Hematopoietic multipotent progenitor cell treated with erythropoietin and hydrocortisone succinate and interleukin-3 and kit ligand, for 6 days (in vitro differentiated cells): ENCODE results near the gene NUTM1.

Source experiments
- DNase-seq: peaks from one replicate; pipeline ENCODE4 v3.0.0-alpha.2; 2015

NUTM1 gene, protein sequence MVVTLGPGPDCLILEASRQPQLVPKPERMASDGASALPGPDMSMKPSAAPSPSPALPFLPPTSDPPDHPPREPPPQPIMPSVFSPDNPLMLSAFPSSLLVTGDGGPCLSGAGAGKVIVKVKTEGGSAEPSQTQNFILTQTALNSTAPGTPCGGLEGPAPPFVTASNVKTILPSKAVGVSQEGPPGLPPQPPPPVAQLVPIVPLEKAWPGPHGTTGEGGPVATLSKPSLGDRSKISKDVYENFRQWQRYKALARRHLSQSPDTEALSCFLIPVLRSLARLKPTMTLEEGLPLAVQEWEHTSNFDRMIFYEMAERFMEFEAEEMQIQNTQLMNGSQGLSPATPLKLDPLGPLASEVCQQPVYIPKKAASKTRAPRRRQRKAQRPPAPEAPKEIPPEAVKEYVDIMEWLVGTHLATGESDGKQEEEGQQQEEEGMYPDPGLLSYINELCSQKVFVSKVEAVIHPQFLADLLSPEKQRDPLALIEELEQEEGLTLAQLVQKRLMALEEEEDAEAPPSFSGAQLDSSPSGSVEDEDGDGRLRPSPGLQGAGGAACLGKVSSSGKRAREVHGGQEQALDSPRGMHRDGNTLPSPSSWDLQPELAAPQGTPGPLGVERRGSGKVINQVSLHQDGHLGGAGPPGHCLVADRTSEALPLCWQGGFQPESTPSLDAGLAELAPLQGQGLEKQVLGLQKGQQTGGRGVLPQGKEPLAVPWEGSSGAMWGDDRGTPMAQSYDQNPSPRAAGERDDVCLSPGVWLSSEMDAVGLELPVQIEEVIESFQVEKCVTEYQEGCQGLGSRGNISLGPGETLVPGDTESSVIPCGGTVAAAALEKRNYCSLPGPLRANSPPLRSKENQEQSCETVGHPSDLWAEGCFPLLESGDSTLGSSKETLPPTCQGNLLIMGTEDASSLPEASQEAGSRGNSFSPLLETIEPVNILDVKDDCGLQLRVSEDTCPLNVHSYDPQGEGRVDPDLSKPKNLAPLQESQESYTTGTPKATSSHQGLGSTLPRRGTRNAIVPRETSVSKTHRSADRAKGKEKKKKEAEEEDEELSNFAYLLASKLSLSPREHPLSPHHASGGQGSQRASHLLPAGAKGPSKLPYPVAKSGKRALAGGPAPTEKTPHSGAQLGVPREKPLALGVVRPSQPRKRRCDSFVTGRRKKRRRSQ

DNA sequence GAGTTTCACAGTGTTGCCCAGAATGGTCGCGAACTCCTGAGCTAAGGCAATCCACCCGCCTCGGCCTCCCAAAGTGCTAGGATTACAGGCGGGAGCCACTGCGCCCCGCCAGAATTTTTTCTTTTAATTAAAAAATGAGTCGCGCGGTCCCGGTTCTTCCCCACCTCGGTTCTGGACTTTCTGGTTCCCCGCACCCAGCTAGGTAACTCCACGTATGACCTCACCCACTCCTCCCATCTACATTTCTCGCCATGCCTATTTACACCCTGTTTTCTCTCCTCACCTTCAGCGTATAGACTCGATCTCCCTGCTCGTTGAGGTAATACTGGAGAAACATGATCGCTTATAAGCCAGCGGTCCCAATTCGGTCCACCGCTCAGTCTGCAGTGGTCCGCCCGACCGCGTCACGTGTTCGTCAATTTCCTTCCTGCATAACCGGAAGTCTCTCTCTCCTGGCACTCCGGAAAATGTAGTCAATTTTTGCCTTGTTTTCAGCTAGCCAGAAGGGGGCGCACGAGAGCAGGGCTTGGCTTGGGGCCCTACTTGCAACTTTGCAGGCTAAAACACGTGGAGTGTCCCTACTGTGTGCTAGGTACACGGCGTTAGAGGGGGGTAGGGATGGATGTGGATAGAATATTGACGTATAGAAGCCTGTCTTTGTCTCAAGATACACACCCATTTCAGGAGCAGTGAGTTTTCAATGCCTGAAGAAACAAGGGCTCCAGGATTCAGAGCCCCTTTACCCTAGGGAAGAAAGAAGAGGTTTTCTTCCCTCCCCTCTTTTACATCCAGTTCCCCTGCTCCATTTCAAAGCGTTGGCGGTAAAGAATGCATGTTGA is at the start of gene NUTM1, which contains the start of gene NOP10:
Gene NUTM1, plus strand, starts transcription at position 579 of the 839 bp plus-strand sequence. CDS start 382 bp downstream, outside the sequence.
Gene NOP10, minus strand, starts transcription at position 400 of the 839 bp plus-strand sequence. Its CDS starts 63 bp downstream, at position 337.
- DNase-seq: peak; percentile 97

DNA sequence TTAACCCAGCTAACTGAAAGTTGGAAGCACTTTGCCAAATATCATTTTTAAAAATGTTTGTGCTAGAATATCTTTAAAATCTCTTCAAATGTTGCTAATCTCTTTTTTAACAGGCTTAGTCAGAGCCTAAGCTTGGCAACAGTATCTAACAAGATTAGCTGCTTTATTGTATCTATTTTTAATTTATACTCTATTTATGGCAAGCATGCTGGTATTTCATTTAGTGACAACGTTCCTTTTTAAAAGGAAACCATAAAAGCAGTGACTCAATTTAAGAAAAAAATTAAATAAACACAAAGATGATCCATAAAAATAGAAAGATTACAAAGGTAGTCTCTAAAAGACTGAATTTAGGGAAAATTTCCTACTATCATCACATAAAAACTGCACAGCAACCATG is 46.1 kb upstream of the NUTM1 start:
- no peak for DNase-seq

DNA sequence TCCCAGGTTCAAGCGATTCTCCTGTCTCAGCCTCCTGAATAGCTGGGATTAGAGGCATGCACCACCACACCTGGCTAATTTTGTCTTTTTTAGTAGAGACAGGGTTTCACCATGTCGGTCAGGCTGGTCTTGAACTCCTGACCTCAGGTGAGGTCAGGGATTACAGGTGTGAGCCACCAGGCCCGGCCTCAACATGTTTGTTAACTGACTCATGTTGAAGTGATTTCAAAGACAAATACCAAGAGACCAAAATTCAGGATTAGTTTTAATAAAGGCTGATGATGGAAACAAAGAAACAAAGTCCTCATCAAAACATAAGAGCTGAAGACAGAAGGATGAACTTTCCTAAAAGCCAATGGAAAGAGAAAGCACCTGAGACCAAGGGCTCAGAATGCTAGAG is 42.1 kb upstream of the NUTM1 start:
- no peak for DNase-seq

DNA sequence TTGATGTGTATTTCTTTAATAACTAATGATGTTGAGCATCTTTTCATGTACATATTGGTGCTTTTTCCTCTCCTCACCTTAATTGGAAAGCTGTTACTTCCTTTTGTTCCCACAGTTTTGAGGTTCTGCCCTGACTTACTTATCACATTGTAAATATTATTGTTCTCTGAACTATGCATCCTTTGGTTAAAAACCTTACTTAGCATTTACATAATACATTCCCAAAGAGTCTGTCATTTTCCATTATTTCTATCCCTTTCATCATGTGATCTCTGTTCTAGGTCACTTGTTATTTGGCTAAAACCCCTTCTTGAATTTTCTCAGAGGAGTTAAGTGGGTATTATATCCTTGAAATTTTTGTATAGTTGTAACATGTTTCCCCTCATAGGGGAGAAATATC is 38.5 kb upstream of the NUTM1 start:
- DNase-seq: no peak

DNA sequence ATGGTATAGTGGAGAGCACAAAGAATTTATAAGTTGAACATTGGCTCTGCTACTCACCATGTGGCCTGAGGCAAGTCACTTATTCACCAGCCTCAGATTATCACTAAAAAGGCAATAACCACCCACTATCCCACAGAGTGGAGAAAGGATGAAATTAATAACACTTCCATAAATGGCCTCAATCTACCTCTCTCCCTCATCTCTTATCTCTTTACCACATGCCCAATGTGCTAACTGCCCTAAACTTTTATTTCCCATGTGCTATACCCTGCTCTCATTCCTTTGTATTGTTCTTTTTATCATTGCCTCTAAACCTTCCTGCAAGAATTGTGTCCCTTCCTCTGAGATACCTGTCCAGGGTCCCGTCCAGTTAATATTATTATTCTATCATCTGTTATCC is 31.6 kb upstream of the NUTM1 start:
- DNase-seq: peak; percentile 82

DNA sequence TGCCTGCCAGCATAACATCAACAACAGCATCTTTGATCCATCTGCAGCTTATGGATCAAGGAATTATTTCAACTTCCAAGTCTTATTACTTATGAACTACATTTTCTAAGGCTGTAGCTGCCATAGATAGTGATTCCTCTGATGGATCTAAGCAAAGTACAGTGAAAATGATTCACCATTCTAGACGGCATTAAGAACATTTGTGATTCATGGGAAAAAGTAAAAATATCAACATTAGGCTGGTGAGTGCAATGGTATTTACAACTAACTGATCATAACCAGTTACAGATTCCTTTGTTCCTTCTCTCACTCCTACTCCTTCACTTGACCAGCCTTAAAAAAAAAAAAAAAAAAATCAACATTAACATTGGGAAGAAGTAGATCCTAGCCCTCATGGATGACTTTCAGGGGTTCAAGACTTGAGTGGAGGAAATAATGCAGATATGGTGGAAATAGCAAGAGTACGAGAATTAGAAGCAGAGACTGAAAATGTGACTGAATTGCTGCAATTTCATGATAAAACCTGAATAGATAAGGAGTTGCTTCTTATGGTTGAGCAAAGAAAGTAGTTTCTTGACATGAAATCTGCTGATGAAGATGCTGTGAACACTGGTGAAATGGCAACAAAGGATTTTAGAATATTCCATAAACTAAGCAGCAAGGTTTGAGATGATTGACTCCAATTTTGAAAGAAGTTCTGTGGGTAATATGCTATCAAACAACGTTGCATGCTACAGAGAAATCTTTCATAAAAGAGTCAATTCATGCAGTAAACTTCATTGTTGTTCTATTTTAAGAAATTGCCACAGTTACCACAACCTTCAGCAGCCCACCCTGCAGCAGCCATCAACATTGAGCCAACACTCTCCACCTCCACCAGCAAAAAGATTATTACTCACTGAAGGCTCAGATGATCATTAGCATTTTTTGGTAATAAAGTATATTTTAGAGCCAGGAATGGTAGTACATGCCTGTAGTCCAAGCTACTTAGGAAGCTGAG is 28.3 kb upstream of the NUTM1 start:
- DNase-seq: peak; percentile 58

DNA sequence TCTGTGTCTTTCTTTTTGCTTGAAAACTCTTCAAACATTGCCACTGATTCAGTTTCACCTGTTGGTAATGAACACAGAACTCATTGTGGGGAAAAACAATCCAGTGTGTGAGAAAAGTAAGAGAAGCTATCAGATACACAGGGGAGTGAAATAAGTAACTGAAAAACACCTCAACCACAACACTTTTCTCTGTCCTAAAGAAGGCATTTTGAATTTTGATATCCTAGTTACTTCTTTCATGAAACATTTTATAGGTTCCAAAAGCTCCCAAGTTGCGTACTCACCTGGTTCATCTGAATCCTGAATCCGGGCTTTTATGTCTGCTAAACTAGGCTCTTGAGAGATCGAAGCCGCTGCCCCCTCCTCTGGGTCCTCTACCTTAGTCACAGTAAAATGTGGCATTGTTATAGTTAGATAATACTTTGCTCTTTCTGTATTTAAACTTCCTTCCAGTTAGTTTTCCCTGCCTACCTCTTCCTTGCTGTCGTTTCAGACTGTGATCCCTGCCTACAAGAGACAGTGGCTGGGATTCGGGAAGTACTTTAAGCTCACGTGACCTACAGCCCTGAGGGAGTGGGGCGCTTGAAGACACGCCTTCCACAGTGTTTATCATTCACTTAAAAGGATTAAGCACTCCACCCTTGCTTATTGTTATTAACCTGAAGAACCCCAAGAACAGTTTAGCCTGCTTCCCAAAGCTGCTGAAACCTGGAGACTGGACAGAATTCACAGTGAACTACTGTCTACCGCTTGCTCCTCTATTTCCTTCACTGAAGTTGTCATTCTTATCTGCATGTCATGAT is 24.6 kb upstream of the NUTM1 start:
- DNase-seq: peak; percentile 91

DNA sequence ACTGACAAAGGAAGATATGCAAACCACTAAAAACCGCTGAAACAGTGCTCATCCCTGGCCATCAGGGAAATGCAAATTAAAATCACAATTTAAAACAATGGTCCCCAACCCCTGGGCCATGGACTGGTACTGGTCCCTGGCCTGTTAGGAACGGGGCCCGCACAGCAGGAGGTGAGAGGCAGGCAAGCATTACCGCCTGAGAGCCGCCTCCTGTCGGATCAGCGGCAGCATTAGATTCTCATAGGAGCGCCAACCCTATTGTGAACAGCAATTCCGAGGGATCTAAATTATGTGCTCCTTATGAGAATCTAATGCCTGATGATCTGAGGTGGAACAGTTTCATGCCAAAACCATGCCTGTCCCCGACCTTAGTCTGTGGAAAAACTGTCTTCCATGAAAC is 19.9 kb upstream of the NUTM1 start:
- no peak for DNase-seq

DNA sequence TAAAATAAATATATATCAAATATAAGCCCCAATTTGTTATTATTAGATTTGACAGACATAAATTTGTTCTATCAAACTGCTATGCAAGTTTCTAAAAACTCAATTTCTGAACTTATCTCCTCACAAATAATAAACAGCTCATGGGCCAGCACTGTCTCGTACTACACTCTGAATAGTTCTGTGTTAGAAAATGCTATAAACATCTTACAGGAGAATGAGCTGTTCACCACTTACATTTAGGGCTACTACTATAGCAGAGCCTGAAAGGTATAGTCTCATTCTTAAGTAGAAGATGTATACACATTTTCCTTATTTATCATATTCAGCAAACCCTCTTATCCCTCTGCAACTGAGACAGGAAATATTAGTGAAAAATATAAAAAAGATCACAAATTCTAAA is 18.2 kb upstream of the NUTM1 start:
- no peak for DNase-seq

DNA sequence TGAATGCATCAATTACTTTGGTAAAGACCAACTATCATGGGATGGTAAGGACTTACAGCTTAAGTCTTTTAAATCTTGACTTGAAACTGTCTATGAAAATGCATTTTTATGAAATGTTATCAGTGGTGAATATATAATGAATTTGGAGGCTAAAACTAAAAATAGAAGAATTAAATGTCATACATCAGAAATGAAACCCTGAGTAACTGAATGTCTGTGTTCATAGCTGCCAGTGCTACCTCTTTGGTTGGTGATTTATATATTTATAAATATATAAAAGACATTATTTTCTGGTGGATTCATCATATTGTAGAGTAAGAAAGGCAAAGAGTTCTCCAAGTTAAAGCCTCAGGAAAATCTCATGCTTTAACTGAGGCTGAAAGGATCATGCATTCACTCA is 17.7 kb upstream of the NUTM1 start:
- DNase-seq: no peak

DNA sequence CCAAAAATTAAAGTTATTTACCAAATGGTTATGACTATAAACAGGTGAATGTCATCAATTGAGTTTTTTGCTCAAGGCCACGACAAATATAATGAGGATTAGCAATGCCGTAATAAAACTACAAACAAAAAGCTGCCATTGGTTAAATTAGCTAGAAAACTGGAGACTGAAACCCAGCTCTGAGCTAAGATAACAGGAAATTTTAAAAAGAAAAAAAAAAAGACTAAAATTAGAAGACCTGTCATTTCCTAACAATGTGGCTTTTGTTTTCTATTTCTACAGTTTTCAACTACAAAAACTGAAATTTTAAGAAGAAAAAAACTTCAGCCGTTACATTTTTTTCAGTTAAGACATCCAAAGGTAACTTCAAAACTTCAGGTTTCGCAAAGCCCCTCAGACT is 15.2 kb upstream of the NUTM1 start:
- DNase-seq: no peak

DNA sequence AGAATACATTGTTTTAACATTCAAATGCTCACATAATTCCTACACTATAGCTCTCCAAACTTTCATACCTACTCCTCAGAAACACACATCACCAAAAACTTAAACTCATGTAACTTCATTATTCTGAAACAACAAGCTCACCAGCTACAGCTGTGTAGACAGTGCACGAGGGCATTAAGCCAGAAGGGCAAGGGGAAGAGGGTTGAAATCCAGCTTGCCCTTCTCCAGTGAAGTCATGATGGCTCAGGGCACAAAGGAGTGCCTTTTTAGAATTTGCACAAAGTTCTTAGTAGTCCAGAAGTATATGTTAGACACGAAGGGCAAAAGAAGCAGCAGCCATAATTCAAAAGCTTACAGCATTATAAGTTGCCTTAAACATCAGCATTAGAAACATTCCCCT is 14.1 kb upstream of the NUTM1 start:
- peak; percentile 30 for DNase-seq

DNA sequence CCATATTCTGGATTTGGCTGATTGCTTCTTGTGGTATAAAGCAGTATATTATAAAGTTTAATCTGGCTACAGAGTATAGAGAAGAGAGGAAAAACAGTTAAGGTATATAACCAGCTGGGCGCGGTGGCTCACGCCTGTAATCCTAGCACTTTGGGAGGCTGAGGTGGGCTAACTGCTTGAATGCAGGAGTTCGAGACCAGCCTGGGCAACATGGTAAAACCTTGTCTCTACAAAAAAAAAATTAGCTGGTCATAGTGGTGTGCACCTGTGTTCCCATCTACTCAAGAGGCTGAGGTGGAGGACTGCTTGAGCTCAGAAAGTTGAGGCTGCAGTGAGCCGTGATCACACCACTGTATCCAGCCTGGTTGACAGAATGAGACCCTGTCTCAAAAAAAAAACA is 12.8 kb upstream of the NUTM1 start:
- no peak for DNase-seq

DNA sequence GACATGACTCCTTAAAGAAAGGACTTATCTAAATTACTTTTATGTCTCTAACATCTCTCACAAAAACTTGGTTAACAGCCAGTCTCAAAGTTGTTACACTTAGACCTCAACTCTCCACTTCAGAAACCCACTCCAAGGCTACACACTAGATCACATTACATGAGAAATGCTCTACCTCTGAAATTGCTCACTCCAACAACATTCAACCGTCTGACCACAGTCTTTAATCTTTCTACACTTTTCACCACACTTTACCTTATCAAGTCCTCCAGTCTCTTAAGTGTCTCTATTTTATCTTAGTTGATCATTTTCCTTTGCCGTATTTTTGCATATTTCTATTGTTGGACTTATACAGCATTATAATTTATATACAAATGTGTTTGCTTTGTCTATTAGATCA is 11.3 kb upstream of the NUTM1 start:
- DNase-seq: peak; percentile 95

DNA sequence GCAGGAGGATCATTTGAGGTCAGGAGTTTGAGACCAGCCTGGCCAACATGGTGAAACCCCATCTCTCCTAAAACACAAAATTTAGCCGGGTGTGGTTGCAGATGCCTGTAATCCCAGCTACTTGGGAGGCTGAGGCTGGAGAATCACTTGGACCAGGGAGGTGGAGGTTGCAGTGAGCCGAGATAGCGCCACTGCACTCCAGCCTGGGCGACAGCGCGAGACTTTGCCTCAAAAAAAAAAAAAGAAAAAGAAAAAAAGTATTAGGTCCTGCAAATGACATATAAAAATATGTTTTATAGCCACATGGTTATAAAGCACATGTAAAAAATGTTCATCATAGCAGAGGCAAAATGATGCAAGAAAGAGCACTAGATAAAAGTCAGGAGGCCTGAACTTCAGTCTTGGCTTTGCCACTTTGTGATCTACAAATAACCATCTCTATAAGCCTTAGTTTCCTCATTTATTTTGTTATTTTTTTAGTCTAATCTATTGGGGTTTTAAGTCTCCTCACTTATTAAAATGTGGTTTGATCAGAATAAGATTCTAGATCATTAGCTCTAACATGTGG is 10.5 kb upstream of the NUTM1 start:
- DNase-seq: peak; percentile 61

DNA sequence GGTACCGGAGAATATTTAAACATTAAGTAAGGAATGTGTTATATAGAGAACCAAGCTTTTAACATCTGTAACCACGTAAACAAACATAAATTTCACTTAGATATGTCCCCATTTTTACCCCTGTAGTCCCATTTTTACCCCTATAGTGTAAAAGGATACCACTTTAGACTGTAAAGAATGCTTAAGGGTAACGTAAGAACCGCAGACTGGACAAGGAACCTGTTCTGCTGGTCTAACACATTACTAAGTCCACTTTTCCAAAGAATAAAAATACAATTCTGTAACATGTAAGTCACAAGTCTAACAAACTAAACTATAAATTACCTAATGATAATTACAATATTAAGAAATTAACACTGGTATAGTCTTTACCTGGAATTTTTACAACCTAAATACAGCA is 8.4 kb upstream of the NUTM1 start:
- DNase-seq: peak; percentile 54

DNA sequence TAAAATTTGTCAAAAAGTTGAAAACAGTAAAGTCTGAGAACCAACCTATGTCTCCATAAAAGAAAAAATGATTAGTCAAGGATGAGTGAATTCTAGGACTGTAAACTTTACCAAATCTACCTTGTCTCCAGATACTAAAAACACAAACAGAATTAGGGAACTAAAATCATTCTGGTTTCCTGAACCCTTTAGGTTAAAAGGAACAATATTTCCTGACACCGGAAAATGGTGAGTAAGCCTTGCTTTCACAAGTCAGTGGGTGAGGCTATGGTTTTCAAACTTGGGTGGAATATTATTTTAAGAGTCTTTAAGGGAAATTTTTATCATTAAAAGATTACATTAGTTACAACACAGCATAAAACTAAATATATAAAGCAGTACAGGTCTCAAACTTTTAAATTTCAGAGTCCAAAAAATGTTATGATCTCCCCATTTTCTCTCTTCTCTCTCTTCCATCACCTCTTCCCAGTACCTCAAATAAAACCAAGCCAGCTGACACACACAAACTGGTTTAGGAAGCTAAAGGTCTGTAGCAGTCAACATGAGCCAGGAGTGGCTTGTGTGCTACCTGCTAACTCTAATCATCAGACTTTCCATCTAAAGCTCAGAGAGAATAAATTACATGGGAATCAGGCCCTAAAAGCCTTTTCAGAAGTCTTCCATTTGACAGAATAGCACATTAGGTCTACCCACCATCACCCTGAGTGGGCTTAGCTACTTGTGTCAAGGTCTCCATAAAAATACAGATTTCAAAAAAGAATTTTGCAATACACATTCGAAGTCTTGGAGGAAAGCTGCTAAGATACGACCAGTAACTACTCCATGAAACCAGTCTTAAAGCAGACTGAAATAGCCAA is 7.7 kb upstream of the NUTM1 start:
- DNase-seq: peak; percentile 71

DNA sequence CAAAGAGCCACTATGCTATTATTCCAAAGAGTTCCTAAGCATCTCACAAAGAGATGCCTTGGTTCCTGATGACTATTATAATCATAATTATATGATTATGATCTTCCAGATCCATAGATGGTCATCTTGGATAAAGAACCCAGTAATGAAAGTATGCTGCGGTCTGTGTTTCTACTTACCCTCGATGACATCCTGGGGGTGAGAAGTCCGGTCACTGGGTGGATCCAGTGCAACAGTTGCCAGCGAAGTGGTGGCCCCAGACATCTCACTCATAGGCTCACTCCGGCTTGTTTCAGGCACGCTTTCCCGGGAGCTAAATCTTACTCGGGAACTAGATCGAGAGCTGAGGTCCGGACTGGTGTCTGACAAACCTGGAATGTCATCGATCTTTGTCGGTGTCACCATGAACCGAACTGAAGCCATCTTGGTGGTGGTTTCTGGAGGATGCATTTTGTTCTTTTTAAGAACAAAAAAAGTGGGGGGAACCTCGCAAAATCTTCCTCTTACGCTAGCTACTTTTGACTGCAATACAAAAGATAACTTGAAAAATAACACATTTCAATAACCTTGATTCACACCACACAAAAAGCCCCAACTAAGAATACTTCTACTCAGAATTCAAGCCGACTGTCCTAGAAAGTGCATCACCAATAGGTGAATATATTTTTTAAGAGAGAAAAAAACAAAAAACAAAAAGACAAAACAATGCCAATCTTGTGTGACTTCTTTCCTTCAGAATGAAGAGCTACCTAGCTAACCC is 6.7 kb upstream of the NUTM1 start:
- DNase-seq: peak; percentile 63
